Hepatocyte (in vitro differentiated cells): ENCODE data around the gene STRN. TPM values are rescaled to one million over a fixed set of nuclear protein-coding genes. Genes with fewer than 3 reads are reported as not detected.

ENCODE experiments used
- DNase-seq: peaks from one replicate; pipeline ENCODE4 v3.0.0-alpha.2; 2016; ENCODE audit warnings: low spot score
- H2AFZ ChIP-seq: fragments of 200-600 bp; sonication (generic); 2 replicates; pipeline ENCODE4 v1.6.0; 2016; ENCODE audit warnings: antibody characterized with exemption, mild to moderate bottlenecking
- H3K27ac ChIP-seq: fragments of 200-600 bp; sonication (generic); 2 replicates; pipeline ENCODE4 v1.5.1; 2016; ENCODE audit warnings: mild to moderate bottlenecking
- H3K27me3 ChIP-seq: fragments of 200-600 bp; sonication (generic); 2 replicates; pipeline ENCODE4 v1.6.1; 2016
- H3K36me3 ChIP-seq: fragments of 200-600 bp; sonication (generic); replicated peaks from 2 replicates; pipeline ENCODE4 v1.5.1; 2016; ENCODE audit warnings: low read depth; ENCODE audit not compliant: insufficient read depth
- H3K4me1 ChIP-seq: fragments of 200-600 bp; sonication (generic); 2 replicates; pipeline ENCODE4 v1.5.1; 2016; ENCODE audit warnings: mild to moderate bottlenecking, moderate library complexity; ENCODE audit not compliant: insufficient read depth
- H3K4me2 ChIP-seq: fragments of 200-600 bp; sonication (generic); 2 replicates; pipeline ENCODE4 v1.6.0; 2016
- H3K4me3 ChIP-seq: fragments of 200-600 bp; sonication (generic); 2 replicates; pipeline ENCODE4 v1.5.1; 2016; ENCODE audit warnings: mild to moderate bottlenecking
- H3K79me2 ChIP-seq: fragments of 200-600 bp; sonication (generic); 2 replicates; pipeline ENCODE4 v1.6.0; 2017; ENCODE audit warnings: mild to moderate bottlenecking
- H3K9me2 ChIP-seq: fragments of 200-600 bp; sonication (generic); replicated peaks from 2 replicates; pipeline ENCODE4 v1.6.0; 2017; ENCODE audit warnings: mild to moderate bottlenecking; ENCODE audit not compliant: insufficient read depth
- H3K9me3 ChIP-seq: fragments of 200-600 bp; sonication (generic); 2 replicates; pipeline ENCODE4 v1.5.1; 2016; ENCODE audit warnings: low read depth, mild to moderate bottlenecking
- H4K20me1 ChIP-seq: fragments of 200-600 bp; sonication (generic); 2 replicates; pipeline ENCODE4 v1.6.0; 2016; ENCODE audit warnings: mild to moderate bottlenecking; ENCODE audit not compliant: insufficient read depth, poor library complexity, severe bottlenecking
- EZH2 ChIP-seq: fragments of 200-600 bp; sonication (generic); IDR thresholded peaks from 2 replicates; pipeline ENCODE4 v1.6.1; 2016; ENCODE audit warnings: antibody characterized with exemption, mild to moderate bottlenecking, borderline replicate concordance
- EZH2phosphoT487 ChIP-seq: fragments of 200-600 bp; sonication (generic); IDR thresholded peaks from one replicate; pipeline ENCODE4 v1.6.1; 2018; ENCODE audit warnings: antibody characterized with exemption, mild to moderate bottlenecking, low read depth, moderate library complexity; ENCODE audit not compliant: unreplicated experiment, severe bottlenecking
- WGBS: methylation state at CpG from one replicate; pipeline ENCODE4 v1.1.6; 2016; ENCODE audit warnings: low lambda C conversion rate; ENCODE audit errors: missing lambda C conversion rate; 5-methylcytosine and 5-hydroxymethylcytosine counted together
- polyA plus RNA-seq: library from polyadenylated mRNA; unstranded; fragments of >200 nt; fragmentation: Nextera tagmentation; extraction: Ambion mirVana; gene quantifications from 2 replicates; pipeline ENCODE4 v1.2.1, GENCODE V29; 2016
- total RNA-seq: library from RNA; depleted of rRNA; stranded (reverse); fragments of >200 nt; gene quantifications from 2 replicates; pipeline ENCODE4 v1.2.3, GENCODE V29; 2014
- TF ChIP-seq, protein P1 (sequence below): fragments of 200-600 bp; sonication (generic); IDR thresholded peaks from 2 replicates; pipeline ENCODE4 v1.5.1; 2016; ENCODE audit warnings: antibody characterized with exemption, mild to moderate bottlenecking; ENCODE audit not compliant: poor library complexity

STRN gene
- total and polyA plus RNA-seq, 2 experiments from 2014 or later = 4.4 to 13.9 TPM

- Histone ChIP-seq H3K9me2 (no peaks in the 10 kb centered on the region), H3K4me1 (no peaks in the 10 kb centered on the region), H3K4me3 (no peak overlapping the region), H3K79me2 (no peaks in the 10 kb centered on the region), H3K9me3 (no peaks in the 10 kb centered on the region), H4K20me1 (no peaks in the 10 kb centered on the region), H3K27ac (no peak overlapping the region), H2AFZ (no peak overlapping the region), H3K27me3 (no peaks in the 10 kb centered on the region), H3K4me2 (no peak overlapping the region), H3K36me3 (no peaks in the 10 kb centered on the region)
- no peak for DNase-seq
- WGBS = 100% methylated on average over 4 of the region's 4 CpGs
- no peak for TF ChIP-seq EZH2phosphoT487
- TF ChIP-seq, protein P1, sequence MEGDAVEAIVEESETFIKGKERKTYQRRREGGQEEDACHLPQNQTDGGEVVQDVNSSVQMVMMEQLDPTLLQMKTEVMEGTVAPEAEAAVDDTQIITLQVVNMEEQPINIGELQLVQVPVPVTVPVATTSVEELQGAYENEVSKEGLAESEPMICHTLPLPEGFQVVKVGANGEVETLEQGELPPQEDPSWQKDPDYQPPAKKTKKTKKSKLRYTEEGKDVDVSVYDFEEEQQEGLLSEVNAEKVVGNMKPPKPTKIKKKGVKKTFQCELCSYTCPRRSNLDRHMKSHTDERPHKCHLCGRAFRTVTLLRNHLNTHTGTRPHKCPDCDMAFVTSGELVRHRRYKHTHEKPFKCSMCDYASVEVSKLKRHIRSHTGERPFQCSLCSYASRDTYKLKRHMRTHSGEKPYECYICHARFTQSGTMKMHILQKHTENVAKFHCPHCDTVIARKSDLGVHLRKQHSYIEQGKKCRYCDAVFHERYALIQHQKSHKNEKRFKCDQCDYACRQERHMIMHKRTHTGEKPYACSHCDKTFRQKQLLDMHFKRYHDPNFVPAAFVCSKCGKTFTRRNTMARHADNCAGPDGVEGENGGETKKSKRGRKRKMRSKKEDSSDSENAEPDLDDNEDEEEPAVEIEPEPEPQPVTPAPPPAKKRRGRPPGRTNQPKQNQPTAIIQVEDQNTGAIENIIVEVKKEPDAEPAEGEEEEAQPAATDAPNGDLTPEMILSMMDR = no peak
- no peak for TF ChIP-seq EZH2
These were observed 60.1 kb downstream of the STRN start for GRCh38 chr2:36906277-36906676.

- Histone ChIP-seq H3K27ac (no peak overlapping the region), H2AFZ (no peak overlapping the region), H3K79me2 (no peaks in the 10 kb centered on the region), H3K36me3 (no peaks in the 10 kb centered on the region), H3K27me3 (no peaks in the 10 kb centered on the region), H3K9me3 (no peaks in the 10 kb centered on the region), H4K20me1 (no peaks in the 10 kb centered on the region), H3K4me2 (no peak overlapping the region), H3K9me2 (no peaks in the 10 kb centered on the region), H3K4me3 (no peak overlapping the region), H3K4me1 (no peaks in the 10 kb centered on the region)
- DNase-seq = no peak
- 88% methylated on average over 6 of the region's 6 CpGs for WGBS
- TF ChIP-seq EZH2phosphoT487 (no peak), EZH2 (no peak)
- TF ChIP-seq, protein P1 = no peak
These were observed 61.7 kb downstream of the STRN start for GRCh38 chr2:36904636-36905035.

- DNase-seq = no peak
- TF ChIP-seq EZH2 (no peak), EZH2phosphoT487 (no peak)
- TF ChIP-seq, protein P1 = no peak
- Histone ChIP-seq H4K20me1 (no peaks in the 10 kb centered on the region), H3K79me2 (no peaks in the 10 kb centered on the region), H3K9me3 (no peaks in the 10 kb centered on the region), H3K4me2 (no peak overlapping the region), H3K4me3 (no peak overlapping the region), H3K27ac (no peak overlapping the region), H3K36me3 (no peaks in the 10 kb centered on the region), H3K27me3 (no peaks in the 10 kb centered on the region), H2AFZ (no peak overlapping the region), H3K4me1 (no peaks in the 10 kb centered on the region), H3K9me2 (no peaks in the 10 kb centered on the region)
- 92% methylated on average over 5 of the region's 5 CpGs for whole genome bisulfite sequencing
These were observed 63.8 kb downstream of the STRN start for GRCh38 chr2:36902385-36903120.
